GM19035 (cell line): ENCODE measurements around the gene FAM20C.

Experiments used
- ATAC-seq: cut with Tn5 transposase; IDR thresholded peaks from one replicate; pipeline ENCODE4 v1.9.1; 2021; ENCODE audit not compliant: unreplicated experiment

Gene FAM20C

DNA sequence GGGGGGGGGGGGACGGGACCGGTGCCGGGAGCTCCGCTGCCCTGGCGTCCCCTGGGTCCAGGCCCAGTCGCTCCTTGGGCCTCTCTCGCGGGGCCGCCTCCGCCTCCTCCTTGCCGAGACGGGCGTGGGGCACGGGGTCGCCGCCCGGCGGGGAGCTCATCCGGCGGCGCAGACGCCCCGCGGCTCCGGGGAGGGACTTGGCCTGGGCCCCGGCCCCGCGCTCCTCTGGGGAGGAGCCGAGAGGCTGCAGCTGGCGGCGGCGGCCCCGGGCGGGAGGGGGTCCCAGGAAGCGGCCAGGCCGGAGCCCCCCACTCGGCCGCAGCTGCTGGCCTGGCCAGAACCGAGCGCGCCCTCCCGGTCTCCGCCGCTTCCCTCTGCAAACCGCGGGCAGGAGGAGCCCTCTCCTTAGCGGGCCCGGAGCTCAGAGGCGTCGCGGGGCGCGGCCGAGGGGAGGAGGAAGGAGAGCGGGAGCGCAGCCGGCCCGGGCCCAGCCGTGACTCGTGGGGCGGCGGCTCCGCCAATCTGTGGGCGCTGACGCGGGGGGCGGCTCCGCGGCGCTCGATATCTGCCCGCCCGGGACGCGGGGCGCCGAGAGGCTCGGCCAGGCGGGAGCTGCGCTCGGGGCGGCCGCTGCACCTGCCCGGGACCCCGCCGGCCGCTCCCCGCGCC, at the start of gene FAM20C:
Gene FAM20C (plus strand): TSS at position 591 of the 669 bp plus-strand sequence. CDS start 629 bp downstream, outside the sequence.
- no peak for ATAC-seq

DNA sequence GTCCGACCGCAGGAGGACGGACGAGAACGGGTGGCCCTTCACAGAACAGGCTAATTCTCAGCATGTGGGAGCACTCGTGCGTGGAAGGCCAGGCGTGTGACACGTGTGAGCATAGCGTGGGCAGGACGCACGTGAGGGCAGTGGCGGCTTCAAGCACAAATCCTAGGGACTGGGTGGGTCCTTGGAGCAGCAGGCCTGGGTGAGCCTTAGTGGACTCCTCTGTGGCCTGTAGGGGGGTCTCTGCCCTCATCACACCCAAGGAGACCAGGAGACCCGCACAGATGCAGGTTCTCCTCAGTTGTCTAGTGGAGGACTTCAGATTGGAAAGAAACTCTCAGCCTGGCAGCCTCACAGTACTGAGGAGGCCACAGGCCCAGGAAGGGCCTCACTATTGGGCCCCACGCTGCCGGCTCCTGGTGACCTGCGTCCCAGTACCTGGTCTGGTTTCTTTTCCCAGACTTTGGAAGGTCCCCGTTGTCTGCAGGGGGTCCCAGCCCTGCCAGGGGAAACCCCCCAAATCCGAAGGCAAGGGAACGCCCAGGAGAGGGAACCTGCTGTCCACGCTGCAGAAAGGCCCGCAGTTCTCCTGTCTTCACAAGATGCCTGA, 49.1 kb upstream of the FAM20C start:
- no peak for ATAC-seq

DNA sequence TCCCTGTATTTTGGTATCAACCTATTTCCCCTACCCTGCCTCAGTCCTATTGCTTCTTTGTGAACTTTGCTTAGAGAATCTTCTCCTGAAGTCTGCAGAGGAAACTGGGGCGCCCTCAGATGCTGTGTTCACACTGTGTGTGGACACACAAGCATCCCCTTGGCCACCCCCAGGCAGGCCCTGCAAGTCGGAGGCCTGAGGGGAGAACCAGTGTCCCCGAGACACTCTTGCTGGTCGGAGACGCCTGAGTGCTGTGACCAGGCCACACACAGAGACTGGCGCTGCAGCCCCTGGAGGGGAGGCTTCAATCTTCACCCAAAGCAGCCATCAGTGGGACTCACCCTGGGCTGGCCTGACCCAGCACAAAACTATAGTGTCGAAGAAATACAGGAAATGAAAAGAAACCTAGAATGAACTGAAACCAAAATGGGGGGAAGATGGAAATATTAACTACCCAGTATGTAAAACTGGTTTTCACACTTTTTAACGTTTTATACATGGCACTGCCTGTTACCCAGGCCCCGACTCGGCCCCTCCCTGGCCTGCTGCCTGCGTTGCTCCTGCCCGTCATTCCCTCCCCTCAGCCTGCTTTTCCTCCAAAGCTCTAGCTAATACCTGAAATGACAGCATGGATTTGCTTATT, 48.4 kb upstream of the FAM20C start:
- ATAC-seq, result no peak

DNA sequence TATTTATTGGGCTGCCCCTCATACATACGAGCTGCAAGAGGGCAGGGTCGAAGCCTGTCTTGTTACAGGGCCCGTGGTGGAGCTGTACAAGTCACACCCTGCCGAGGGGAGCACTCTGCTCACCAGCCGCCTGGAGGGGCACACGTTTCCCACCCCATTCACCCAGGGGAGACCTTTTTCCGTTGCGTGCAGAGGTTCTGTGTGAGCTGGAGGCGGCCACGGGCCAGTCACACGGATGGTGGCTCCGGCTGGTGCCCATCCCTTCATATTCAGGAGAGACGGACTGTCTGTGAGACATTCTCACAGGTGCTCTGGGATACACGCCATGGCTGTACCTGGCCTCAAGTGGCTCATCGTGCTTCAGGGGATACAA, 47.9 kb upstream of the FAM20C start:
- no peak for ATAC-seq

DNA sequence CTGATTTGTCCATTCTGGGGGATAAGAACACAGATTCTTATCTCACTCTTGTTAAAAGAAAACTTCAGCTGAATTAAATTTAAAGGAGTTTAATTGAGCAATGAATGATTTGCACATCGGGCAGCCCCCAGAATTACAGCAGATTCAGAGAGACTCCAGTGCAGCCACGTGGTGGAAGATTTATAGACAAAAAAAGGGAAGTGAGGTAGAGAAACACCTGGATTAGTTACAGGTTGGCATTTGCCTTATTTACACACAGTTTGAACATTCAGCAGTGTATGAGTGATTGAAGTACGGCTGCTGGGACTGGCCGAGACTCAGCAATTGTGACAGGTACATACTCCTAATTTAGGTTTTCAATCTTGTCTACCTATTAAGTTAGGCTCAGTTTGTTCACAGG, 46.5 kb upstream of the FAM20C start:
- no peak for ATAC-seq

DNA sequence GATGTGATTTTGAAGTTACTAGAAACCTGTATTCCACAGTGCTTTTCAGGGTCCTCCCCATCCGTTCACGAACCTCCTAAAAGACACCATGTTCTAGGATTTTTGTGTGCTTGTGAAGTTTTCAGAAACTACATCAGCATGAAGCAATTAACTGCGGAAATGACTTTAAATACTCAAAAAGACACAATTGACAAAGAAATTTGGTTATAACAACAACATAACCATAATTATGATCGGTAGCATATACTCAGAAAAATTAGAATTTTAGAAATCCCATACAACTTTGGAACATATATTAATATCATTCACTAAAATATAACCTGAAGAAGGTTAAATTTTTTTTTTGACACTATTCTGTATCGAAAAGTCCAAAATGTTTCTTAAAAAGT, 43.8 kb upstream of the FAM20C start:
- ATAC-seq, result no peak

DNA sequence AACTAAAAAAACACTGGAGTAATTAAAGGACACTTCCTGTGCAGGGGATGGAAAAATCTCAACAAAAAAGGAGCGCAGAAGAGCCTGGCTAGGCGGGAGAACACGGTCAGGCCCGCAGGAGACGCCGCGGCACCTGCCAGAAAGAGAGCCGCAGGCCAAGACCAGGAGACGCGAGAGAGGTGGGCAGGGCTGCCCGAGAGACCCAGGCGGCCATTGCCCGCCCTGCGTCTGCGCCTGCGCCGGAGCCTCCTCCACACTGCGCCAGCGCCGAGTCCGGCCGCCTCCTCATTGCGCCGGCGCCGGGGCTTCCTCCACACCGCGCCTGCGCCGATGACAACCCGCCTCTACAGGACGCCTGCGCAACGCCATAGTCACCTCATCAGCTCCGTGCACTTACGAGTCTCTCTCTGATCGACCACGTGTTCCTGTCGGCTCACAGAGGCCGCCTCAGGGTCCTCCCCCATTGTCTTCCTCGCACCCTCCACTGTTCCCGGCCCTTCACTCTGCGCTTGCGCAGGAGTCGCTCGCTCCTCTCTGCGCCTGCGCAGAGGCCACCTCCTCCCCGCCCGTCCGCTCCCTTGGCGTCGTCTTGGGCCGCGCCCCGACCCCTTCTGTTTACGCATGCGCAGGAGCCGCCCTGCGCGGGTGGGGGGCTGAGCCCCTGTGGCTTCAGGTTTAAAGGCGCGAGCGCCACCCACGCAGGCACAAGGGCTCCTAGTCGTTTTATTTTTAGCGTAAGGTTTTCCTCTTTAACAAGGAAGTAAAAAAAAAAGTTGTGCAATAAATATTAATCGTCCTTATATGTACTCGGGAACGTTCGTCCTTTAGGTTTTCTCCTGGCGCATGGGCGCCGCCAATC, 43.2 kb upstream of the FAM20C start:
- peak; percentile 94 for ATAC-seq

DNA sequence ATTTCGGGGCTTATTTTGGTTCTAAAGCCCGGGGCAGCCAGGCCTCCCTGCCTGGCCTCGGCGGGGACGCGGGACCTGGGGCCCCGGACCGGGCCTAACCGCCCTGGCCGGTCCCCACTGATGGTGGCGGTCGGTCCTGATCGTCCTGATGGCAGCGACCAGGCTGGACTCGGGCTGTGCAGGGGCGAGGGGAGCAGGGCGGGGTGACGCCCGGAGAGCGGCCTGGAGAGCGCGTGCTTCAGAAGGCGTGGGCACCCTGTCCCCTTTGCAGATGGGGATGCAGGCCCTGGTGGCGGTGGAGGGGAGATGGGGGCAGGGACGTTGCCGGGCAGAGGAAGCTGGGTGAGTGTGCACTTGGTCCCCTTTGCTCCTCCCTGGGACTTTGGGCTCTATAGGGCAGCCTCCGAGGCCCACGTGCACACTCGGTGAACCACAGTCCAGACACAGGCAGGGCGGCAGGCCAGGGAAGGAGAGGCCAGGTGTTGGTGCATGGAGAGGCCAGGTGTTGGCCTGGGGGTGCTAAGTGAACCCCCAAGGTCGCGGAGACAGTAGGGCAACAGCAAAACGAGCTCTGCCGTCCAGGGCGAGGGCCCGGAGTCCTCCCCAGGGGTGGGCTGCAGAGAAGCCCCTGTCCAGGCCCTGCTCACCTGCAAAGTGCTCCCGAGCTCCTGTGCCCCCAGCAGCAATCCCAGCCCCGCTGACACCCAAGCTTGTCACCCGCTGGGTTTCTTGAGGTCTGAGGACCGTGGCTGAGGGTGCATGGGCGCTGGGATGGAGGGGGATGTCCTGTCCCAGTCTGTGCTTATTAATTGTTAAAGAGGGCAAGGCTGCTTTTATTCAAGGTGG, 42.4 kb upstream of the FAM20C start:
- ATAC-seq, result no peak

DNA sequence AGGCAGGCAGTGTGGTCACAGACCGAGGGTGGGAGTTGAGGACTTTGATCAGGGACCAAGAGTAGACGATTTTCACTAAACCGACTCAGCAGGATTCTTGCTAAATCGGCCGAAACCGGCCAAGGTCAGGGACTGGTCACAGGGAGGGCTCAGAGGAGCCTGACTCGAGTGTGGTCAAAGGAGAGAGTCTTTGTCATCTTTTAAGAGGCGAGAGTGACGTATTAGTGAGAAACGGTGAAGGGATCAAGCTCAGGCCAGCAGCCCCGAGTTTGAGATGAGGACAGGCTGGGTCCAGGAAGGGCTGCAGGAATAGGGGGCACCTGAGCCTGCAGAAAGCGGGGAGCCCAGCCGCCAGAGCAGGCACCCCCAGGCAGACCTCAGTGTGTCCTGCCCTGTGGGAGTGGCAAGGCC, 41.6 kb upstream of the FAM20C start:
- no peak for ATAC-seq

DNA sequence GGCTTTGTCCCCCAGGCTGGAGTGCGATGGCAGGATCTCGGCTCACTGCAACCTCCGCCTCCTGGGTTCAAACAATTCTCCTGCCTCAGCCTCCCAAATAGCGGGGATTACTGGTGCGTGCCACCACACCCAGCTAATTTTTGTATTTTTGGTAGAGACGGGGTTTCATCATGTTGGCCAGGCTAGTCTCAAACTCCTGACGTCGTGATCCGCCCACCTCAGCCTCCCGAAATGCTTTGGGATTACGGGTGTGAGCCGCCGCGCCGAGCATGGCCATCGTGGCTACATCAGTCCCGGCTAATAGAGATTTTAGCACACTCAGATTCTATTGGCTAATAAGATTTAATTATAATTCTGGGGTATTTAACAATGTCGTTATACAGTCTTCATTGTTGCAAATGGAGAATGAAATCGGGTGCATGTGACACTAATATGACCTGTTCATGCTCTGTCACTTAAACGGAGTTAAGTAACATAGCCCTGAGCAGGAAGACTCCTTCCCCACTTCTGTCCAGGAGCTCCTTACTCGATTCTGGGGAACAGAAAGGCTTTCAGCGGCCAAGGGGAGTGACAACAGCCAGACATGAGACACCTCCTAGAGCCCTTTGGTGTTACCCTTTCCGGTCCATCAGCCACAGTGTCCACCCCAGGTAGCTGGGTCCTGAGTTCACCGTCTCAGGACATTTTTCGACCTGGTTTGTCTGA, 40.9 kb upstream of the FAM20C start:
- ATAC-seq, result no peak

DNA sequence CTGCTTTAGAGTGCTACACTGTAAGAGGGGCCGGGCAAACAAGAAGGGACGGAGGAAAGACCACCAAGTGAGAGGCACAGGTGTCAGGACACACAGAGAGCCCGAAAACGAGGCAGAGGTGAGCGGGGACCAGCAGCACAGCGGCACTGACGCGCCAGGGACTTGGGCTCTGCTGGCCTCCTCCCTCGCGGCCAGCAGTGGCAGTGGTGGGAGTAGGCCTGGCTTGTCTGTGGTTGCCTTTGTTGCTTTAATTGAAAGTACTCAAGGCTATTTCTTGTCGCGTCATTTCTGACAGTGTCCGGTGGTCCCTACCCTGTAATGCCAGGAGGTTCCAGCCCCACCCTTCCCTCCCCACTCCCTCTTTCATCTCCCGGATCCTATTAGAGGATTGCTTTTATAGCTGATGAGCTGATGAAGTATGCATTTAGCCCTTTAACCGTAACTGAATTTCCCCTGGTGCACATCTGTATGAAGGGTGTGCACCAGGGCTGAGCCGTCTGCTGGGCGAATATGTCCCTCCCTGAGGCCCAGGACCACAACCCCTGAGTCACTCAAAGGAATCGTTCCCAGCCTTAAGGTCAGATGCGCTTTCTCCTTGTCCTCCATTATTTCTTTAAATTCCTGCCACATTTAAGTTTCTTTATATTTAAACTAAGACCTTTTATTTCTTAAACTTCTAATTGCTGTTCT, 39.5 kb upstream of the FAM20C start:
- ATAC-seq, result no peak

DNA sequence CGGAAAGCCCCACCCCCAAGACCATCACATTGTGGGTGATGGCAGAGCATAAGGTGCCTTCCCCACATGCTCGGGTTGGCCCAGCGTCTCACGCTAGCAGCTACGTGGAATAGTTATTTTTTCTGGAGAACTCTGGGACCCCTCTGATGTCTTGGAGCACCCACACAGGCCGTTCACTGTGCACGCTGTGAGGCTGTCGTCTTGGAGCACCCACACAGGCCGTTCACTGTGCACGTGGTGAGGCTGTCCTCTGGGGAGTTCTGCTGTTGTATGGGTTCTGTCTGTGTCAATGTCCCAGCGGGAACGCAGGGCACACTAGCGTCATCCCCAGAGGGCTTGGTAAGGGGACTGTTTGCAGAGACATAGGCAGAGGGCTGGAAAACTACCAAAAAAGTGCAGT, 38.8 kb upstream of the FAM20C start:
- no peak for ATAC-seq

DNA sequence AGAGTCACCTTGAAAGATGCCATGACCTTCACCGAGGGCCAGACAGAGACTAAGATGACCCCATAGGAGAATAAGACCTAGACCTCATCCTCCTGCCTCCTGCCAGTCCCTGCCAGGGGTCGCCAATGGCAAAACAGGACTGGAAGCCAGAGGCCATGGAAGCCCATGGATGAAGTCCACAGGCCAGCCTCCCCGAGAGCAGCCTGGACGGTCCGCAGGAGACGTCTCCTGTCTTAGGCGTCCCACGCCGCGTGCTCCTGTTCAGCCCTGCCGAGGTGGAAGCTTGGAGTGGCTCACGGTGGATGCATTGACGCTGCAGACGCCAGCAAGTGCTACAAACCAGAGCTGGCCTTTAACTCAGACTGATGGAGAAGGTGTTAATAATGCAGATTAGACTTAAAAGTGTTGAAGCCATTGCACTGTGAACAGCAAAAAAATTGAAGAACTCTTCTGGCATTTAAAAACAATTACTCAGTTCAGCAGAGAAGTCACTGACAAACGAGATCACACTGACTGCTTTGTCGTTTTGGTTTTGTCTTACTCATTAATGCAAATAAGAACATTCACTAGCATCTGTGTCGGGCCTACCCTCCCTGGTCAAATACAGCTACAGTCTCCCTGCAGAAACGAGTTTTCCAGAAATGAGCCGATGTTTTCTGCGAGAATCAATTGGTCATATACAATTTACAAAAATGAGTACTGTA, 38.1 kb upstream of the FAM20C start:
- ATAC-seq, result no peak

DNA sequence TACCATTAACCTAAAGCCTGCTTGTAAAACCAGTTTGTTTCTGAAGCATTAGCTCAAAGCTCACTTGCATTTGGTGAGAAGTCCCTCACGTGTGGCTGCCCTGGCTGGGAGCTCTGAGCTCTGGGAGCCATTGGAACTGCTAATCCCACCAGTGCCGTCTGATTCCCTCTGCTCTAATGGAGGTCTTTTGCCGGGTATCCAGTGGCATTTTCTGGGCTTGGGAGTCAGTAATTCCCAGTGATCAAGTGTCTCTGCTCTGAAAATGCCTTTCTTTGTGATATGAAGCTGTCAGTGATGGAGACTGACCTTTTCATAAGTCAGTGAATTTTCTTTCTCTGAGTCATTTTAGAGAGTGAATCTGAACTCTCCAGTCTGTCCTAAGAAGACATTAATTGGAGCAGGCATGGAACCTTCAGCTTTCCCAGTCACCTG, 36.9 kb upstream of the FAM20C start:
- ATAC-seq, result no peak

DNA sequence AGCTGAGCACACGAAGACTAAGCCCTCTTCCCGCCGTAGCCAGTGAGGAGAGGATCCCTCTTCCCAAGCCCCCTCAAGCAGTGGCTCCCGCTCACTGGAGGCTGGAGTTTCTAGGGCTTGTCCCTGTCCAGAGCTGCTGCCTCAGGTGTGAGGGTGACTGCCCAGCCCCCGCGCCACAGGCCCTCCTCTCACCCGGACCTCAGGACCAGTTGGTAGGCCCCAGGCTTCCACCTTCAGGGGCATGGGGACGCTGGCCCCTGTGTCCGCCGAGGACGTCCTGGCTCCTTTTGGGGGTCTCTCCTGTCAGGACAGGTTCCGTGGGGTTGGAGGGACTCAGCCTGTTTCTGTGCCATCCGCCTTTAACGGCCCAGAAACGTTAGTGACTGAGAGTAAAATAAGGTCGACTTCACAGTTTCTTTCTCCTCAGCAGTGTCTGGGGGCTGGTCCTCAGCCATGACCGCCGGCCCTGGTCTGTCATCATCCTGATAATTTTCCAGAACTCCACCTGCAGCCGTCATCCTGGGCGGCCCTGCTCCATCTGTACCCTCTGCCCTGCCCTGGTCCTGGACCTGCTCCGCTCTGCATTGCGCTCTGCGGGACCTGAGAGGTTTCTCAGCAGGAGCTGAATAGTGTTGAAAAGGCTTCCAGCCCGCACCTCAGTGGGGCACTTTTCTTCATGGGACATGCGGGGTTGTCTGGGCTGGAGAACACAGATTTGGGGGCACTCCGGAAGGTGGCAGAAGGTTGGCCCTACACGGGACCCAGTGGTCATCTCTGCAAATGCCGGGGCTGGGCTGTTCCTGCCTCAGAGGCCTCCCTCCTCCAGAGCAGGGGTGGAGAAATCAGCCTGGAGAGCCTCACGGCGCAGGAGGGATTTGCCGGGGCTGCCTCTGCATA, 36.0 kb upstream of the FAM20C start:
- no peak for ATAC-seq

DNA sequence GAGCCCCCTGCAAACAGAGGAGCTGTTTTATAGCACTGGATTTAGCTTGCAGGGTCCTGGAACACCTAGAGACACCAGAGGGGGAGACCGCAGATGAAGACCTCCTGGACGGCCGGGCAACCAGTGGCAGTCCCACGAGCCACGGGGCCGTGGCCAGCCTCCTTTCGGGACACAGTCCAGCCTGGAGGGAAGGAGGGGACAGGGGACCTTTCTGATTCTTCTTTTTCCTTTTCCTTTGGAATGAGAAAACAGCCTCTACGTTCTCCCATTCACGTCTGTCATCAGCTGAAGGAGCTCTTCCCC, 35.4 kb upstream of the FAM20C start:
- no peak for ATAC-seq

DNA sequence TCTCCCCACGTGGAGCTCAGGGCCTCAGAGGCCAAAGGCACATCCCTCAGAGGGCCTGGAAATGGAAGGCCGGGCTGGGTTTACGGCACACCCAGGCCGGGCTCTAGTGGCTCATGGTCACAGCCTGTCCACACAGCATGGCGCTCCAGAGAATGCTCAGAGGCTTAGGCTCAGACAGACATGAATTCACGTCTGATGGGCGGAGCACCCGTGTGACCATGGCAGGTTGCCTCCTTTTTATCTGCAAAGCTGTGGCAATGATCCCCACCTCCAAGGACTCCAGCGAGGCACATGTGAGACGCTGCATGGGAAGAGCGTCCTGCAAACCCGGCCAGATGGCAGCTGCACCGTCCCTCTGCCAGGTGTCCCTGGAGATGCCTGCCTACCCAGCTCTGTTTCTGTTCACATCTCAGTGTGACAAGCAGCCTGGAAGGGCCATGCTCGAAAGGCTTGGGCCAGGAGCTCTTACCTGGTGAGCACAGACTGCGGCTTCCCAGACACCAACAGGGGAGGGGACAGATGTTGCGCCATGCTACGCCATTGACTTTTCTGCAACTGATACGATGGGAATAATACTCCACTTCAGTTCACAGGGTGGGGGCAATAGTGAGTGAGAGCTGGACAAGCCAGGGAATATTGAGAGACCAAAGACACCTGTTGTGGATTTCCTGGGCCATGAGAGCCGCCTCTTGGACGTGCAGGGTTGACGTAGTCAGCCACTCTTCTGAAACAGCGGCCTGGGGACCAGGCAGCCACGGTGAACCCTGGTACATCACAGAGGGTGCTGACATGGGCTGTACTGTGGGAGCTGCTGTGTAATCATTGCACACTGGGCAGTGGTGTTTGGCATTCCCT, 34.4 kb upstream of the FAM20C start:
- ATAC-seq, result no peak
